A549 treated with Mapracorat at 1 μM for 4 hours (cell line): Measurements from ENCODE around the gene OR14C36. TPM values are rescaled to one million over a fixed set of nuclear protein-coding genes. Genes with fewer than 3 reads are reported as not detected.

Experiments used
- total RNA-seq: library from RNA; stranded (reverse); fragments of 200-300 nt; extraction: Qiagen RNA extraction; gene quantifications from 5 replicates; pipeline ENCODE4 v1.2.3, GENCODE V29; 2022

Gene OR14C36
- not detected in 5 replicates for total RNA-seq

DNA sequence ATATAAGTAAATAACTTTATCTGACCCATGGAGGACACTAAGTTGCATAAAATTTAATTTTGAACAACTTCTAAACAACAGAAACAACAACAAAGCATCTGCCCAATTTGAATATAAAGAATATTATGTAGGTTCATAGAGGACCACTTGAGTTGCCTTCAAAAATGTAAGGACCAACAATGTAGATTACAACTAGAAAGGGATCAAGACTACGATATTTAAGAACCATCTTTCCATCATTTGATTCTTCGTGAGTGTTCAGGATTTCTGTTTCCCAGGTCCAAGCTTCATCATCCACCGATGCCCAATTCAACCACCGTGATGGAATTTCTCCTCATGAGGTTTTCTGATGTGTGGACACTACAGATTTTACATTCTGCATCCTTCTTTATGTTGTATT lies at the start of gene OR14C36:
Gene OR14C36, plus strand, starts transcription at position 301 of the 400 bp plus-strand sequence. Its CDS starts 0 bp downstream, at position 301.

GRCh38 chr1:248303324-248303723 lies 45.3 kb upstream of the OR14C36 start, which contains the start of gene OR2T12:
Gene OR2T12 (minus strand): TSS chr1:248303424. CDS start chr1:248295578, 7,846 bp downstream.

GRCh38 chr1:248324468-248324867 lies 24.1 kb upstream of the OR14C36 start, which contains the start of gene OR2M7:
Gene OR2M7 (minus strand): TSS chr1:248324568. CDS start chr1:248324568, 0 bp downstream.

DNA sequence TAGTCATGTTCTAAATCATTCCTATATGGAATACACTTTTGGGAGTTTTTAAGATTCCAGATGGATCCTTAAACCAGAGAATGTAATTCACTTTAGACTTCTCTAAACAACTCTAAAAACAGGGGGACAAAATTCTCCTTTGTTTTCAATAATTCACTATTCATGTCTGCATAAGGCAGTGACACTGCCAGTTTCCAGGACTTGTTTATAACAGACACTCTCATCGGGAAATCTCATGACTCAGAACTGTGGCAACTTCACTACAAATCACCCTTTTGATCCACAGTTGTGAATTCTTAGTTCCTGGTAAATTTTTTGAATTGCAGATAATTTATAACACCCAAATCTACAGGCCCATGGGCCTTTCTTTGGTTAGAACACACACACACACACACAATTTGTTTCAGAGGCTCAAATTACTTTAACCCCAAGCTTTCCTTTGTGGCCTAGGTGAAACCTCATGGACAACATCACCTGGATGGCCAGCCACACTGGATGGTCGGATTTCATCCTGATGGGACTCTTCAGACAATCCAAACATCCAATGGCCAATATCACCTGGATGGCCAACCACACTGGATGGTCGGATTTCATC lies 12.6 kb downstream of the OR14C36 start, which contains the start of gene OR2T4:
Gene OR2T4, plus strand, starts transcription at position 545 of the 595 bp plus-strand sequence. Its CDS starts 0 bp downstream, at position 545.

DNA sequence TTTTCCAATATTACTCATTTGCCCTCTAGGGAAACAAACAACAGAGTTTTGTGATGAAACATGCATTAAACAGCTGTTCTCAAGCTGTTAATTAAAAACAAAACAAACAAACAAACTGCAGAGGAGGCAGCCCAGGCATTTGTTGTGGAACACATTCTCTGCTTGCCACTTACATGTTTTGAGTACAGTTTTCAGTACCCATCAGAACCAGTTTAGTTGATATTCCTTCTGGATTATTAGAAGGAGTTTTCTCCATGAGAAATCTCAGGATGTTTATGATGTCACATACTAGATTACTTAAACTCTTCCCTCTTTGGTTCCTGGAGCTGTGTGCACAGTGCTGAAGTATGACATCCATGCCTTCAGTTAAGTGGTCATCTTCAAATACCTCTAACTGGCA lies 26.9 kb downstream of the OR14C36 start, which contains the start of gene OR2T6:
Gene OR2T6, plus strand, starts transcription at position 301 of the 400 bp plus-strand sequence. CDS start 11,863 bp downstream, outside the sequence.

Other genes with a start within 250 kb of the OR14C36 start
- gene OR2M5, start 203.6 kb upstream of the OR14C36 start, total RNA-seq, result not detected in 5 replicates
- not detected in 5 replicates for gene OR2M2, start 174.0 kb upstream of the OR14C36 start, total RNA-seq
- not detected in 5 replicates for gene OR2M3, start 151.5 kb upstream of the OR14C36 start, total RNA-seq
- not detected in 5 replicates for gene OR2M4, start 117.4 kb upstream of the OR14C36 start, total RNA-seq
- gene OR2T33, start 70.8 kb upstream of the OR14C36 start, total RNA-seq, result not detected in 5 replicates
- gene OR2T12, start 45.4 kb upstream of the OR14C36 start, total RNA-seq, result not detected in 5 replicates
- not detected in 5 replicates for gene OR2M7, start 24.2 kb upstream of the OR14C36 start, total RNA-seq
- gene OR2T4, start 12.9 kb downstream of the OR14C36 start, total RNA-seq, result not detected in 5 replicates
- not detected in 5 replicates for gene OR2T6, start 27.0 kb downstream of the OR14C36 start, total RNA-seq
- not detected in 5 replicates for gene OR2T1, start 54.3 kb downstream of the OR14C36 start, total RNA-seq
- gene OR2T2, start 96.9 kb downstream of the OR14C36 start, total RNA-seq, result not detected in 5 replicates
- gene OR2T3, start 124.6 kb downstream of the OR14C36 start, total RNA-seq, result not detected in 5 replicates
- gene OR2T5, start 139.8 kb downstream of the OR14C36 start, total RNA-seq, result not detected in 5 replicates
- gene OR2G6, start 159.3 kb downstream of the OR14C36 start, total RNA-seq, result not detected in 5 replicates
- not detected in 5 replicates for gene OR2T29, start 214.0 kb downstream of the OR14C36 start, total RNA-seq
- not detected in 5 replicates for gene OR2T34, start 226.0 kb downstream of the OR14C36 start, total RNA-seq
- gene OR2T10, start 248.9 kb downstream of the OR14C36 start, total RNA-seq, result not detected in 5 replicates